ENCODE results near the gene NET1.
"Not testable (repeated sequence)": the region's sequence is repeated elsewhere in the genome, so short reads cannot be mapped to it uniquely, and the experiment has no call there.

The NET1 gene

GRCh38 chr10:5396556-5397300, 15.6 kb upstream of the NET1 start:
- DNase-seq (ENCODE audit: low read depth in 1 of 2, low spot score in 1 of 2) = no peak

- DNase-seq (ENCODE audit: low read depth in 1 of 2, low spot score in 1 of 2) = no peak
Observed at GRCh38 chr10:5399332-5399731, 13.0 kb upstream of the NET1 start.

GRCh38 chr10:5400468-5401240, 11.7 kb upstream of the NET1 start:
- no peak for DNase-seq (ENCODE audit: low read depth in 1 of 2, low spot score in 1 of 2)

GRCh38 chr10:5402798-5403197, 9.6 kb upstream of the NET1 start:
- DNase-seq (ENCODE audit: low read depth in 1 of 2, low spot score in 1 of 2) = no peak

GRCh38 chr10:5404208-5405041, 7.9 kb upstream of the NET1 start, which contains the start of gene TUBAL3:
TUBAL3 (minus strand) TSS chr10:5404828; CDS start chr10:5404792, 36 bp downstream.
- no peak for DNase-seq (ENCODE audit: low read depth in 1 of 2, low spot score in 1 of 2)

- DNase-seq (ENCODE audit: low read depth in 1 of 2, low spot score in 1 of 2) = no peak
Observed at GRCh38 chr10:5406918-5407317, 5.4 kb upstream of the NET1 start.

- DNase-seq (ENCODE audit: low read depth in 1 of 2, low spot score in 1 of 2) = not testable (repeated sequence)
Observed at GRCh38 chr10:5410787-5411186, 1.6 kb upstream of the NET1 start.

GRCh38 chr10:5411941-5412276, 448 bp upstream of the NET1 start:
- DNase-seq (ENCODE audit: low read depth in 1 of 2, low spot score in 1 of 2) = no peak

- no peak for DNase-seq (ENCODE audit: low read depth in 1 of 2, low spot score in 1 of 2)
Observed at GRCh38 chr10:5413012-5413938, 918 bp downstream of the NET1 start.

- DNase-seq (ENCODE audit: low read depth in 1 of 2, low spot score in 1 of 2) = no peak
Observed at GRCh38 chr10:5416981-5417380, 4.6 kb downstream of the NET1 start.

- DNase-seq (ENCODE audit: low read depth in 1 of 2, low spot score in 1 of 2) = no peak
Observed at GRCh38 chr10:5418584-5418983, 6.2 kb downstream of the NET1 start.

GRCh38 chr10:5419466-5420094, 7.2 kb downstream of the NET1 start:
- no peak for DNase-seq (ENCODE audit: low read depth in 1 of 2, low spot score in 1 of 2)

- DNase-seq (ENCODE audit: low read depth in 1 of 2, low spot score in 1 of 2) = no peak
Observed at GRCh38 chr10:5423771-5424170, 11.4 kb downstream of the NET1 start.

GRCh38 chr10:5424751-5425150, 12.4 kb downstream of the NET1 start:
- no peak for DNase-seq (ENCODE audit: low read depth in 1 of 2, low spot score in 1 of 2)

GRCh38 chr10:5428133-5428532, 15.8 kb downstream of the NET1 start:
- DNase-seq (ENCODE audit: low read depth in 1 of 2, low spot score in 1 of 2) = no peak

- DNase-seq (ENCODE audit: low read depth in 1 of 2, low spot score in 1 of 2) = no peak
Observed at GRCh38 chr10:5433182-5433581, 20.8 kb downstream of the NET1 start.

- no peak for DNase-seq (ENCODE audit: low read depth in 1 of 2, low spot score in 1 of 2)
Observed at GRCh38 chr10:5434017-5434753, 21.8 kb downstream of the NET1 start.

- DNase-seq (ENCODE audit: low read depth in 1 of 2, low spot score in 1 of 2) = no peak
Observed at GRCh38 chr10:5435328-5435727, 23.0 kb downstream of the NET1 start.

GRCh38 chr10:5440206-5440605, 27.8 kb downstream of the NET1 start:
- DNase-seq (ENCODE audit: low read depth in 1 of 2, low spot score in 1 of 2) = no peak

- DNase-seq (ENCODE audit: low read depth in 1 of 2, low spot score in 1 of 2) = no peak
Observed at GRCh38 chr10:5441106-5441505, 28.7 kb downstream of the NET1 start.
